ENCODE data around the gene BFAR. TPM values are rescaled to one million over a fixed set of nuclear protein-coding genes. Genes with fewer than 3 reads are reported as not detected.
A peak's percentile ranks its signal among the peaks of the same experiment; 100 is the strongest.

BFAR gene
- total and polyA plus RNA-seq, 9 of the 15 experiments (the other 6 are each of a cell fraction or from before 2014, with no cell fraction given) = 45.0 to 82.6 (median 60.4) TPM

GRCh38 chr16:14629919-14630619 is 2.7 kb upstream of the BFAR start, which contains the start of gene PARN (continued):
- TF ChIP-seq ZBTB5 (IDR thresholded peaks at IDR 0.05) (no peak), SMARCA5 (IDR thresholded peaks at IDR 0.05) (no peak), MCM3 (IDR thresholded peaks at IDR 0.05) (no peak), ZNF79 (CRISPR knock-in tag; IDR thresholded peaks at IDR 0.05; ENCODE audit: low read depth) (no peak), NFIC (IDR thresholded peaks at IDR 0.05) (no peak), ZFP1 (CRISPR knock-in tag; IDR thresholded peaks at IDR 0.05) (no peak), CBFB (CRISPR knock-in tag; IDR thresholded peaks at IDR 0.05) (no peak), TCF7L2 (IDR thresholded peaks at IDR 0.05; ENCODE audit: low read depth, low read length) (no peak), PTTG1 (tag; IDR thresholded peaks at IDR 0.05; ENCODE audit: low read depth) (no peak), TBP (optimal IDR thresholded peaks at IDR 0.05; ENCODE audit: low read depth, low read length) (peak; percentile 91), SMARCE1 (IDR thresholded peaks at IDR 0.05) (no peak), RB1 (IDR thresholded peaks at IDR 0.05; ENCODE audit: low read depth) (peak; percentile 80; the same call in 1 of the 2 replicates), PURB (CRISPR knock-in tag; IDR thresholded peaks at IDR 0.05; ENCODE audit: low read depth) (no peak), ZNF408 (CRISPR knock-in tag; IDR thresholded peaks at IDR 0.05; ENCODE audit: low read depth) (no peak), GABPA (tag; conservative IDR thresholded peaks at IDR 0.05; ENCODE audit: low read depth) (peak; percentile 86), NBN (IDR thresholded peaks at IDR 0.05; ENCODE audit: low read depth) (peak; percentile 63; the same call in 1 of the 2 replicates), ZNF75A (CRISPR knock-in tag; IDR thresholded peaks at IDR 0.05) (no peak), ADNP (tag; IDR thresholded peaks at IDR 0.05) (no peak), GATAD2B (IDR thresholded peaks at IDR 0.05; ENCODE audit: borderline replicate concordance) (no peak), ZNF785 (CRISPR knock-in tag; IDR thresholded peaks at IDR 0.05) (no peak), SP1 (CRISPR knock-in tag; IDR thresholded peaks at IDR 0.05) (peak; percentile 89), U2AF1 (optimal IDR thresholded peaks at IDR 0.05; ENCODE audit: low read depth, low read length) (no peak), SUPT5H (IDR thresholded peaks at IDR 0.05) (peak; percentile 89), THRAP3 (IDR thresholded peaks at IDR 0.05; ENCODE audit: borderline replicate concordance) (no peak), ZNF668 (CRISPR knock-in tag; IDR thresholded peaks at IDR 0.05) (no peak), GMEB1 (CRISPR knock-in tag; IDR thresholded peaks at IDR 0.05) (peak; percentile 82), FOXP1 (CRISPR knock-in tag; IDR thresholded peaks at IDR 0.05) (peak; percentile 77), SRSF7 (optimal IDR thresholded peaks at IDR 0.05; ENCODE audit: low read depth, low read length) (no peak), MTF1 (CRISPR knock-in tag; IDR thresholded peaks at IDR 0.05; ENCODE audit: borderline replicate concordance) (no peak), ZFP36 (IDR thresholded peaks at IDR 0.05; ENCODE audit: low read depth, low read length, partially characterized antibody) (peak; percentile 21)

Data from K562 (cell line).